HG03442 (cell line): ENCODE data around the gene YIPF1.

Source experiments
- ATAC-seq: cut with Tn5 transposase; IDR thresholded peaks from one replicate; pipeline ENCODE4 v1.9.1; 2021; ENCODE audit warnings: mild to moderate bottlenecking, moderate library complexity; ENCODE audit not compliant: unreplicated experiment

The YIPF1 gene

GRCh38 chr1:53889304-53890298, at the start of gene YIPF1:
Gene YIPF1, minus strand, starts transcription at chr1:53889797. Its CDS starts 860 bp downstream, at chr1:53888937.
- ATAC-seq, result peak; percentile 84

DNA sequence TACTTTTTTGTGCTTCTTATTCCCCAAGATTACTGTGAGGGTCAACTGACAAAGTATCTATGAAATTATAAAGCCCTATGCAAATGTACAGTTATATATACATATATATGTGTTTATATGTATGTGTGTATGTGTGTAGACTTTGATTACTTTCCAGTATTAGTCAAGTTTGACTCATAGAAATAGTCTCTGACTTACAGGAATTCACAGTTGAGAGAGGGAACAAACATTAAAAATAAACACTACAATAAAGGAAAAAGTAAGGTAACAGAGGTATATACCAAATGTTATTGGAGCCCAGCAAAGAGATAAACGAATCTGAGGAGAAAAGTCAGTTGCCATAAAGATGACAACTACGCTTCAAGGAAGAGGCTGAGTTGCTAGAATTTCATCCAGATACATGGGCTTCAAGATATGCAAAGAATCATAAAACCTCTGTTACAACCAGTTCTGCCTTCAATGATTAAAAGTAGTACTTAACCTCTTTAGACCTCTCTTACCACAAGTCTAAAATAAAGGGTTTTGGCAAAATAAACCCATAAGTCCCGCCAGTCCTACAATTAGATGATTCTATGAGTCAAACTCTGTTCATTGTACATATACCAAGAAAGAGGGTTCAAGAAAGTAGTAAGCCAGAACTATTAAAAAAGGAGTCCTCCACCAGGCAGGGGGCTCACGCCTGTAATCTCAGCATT, 48.7 kb upstream of the YIPF1 start:
- ATAC-seq, result no peak

- ATAC-seq, result no peak
Measured at GRCh38 chr1:53936430-53936829, 46.8 kb upstream of the YIPF1 start.

DNA sequence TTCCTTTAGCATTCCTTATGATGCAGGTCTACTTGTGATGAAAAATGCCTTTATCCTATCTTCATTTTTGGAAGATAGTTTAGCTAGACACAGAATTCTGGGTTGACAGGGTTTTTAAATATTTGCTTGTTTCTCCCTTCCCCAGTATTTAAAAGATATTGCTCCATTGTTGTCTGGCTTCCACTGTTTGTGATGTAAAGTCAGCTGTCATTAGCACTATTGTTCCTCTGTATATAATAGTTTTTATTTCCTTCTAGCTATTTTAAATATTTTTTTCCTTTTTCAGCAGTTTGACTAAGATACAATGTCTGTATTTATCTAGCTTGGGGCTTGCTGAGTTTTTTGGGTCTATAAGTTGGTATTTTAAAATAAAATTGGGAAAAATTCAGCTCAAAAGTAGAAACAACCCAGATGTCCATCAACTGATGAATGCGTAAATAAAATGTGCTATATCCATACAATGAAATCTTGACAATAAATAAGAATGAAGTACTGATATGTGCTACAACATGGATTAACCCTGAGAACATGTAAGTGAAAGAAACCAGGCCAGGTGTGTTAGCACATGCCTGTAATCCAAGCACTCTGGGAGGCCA, 44.7 kb upstream of the YIPF1 start:
- ATAC-seq, result no peak

DNA sequence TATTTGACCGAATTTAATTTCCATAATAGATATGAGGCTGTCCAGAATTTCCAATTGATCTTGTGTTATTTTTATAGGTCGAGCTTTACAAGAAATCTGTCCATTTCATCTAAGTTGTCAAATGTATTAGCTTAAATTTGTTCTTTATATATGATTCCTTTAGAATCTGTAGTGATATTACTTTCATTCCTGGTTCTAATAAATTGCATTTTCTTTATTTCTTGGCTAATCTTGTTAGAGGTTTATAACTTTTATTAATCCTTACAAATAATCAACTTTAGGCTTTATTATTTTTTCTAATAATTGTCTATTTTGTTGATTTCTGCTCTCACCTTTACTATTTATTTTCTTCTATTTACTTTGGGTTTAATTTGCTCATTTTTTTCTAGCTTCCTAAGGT, 41.9 kb upstream of the YIPF1 start:
- no peak for ATAC-seq

DNA sequence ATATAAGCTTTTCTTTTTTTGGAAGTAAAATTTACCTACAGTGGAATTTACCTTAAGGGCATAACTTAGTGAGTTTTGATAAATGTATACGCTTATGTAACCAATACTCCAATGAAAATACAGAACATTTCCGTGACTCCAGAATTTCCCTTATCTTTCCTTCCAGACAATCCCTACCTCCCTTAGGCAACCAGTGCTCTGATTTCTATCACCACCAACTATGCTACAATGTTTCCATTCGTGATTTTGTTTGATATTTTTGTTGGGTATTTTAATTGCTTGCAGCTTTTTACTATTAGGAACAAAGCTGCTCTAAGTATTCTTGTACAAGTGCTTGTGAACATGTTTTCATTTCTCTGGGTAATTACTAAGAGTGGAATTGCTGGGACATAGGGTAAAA, 41.3 kb upstream of the YIPF1 start:
- ATAC-seq, result no peak

- ATAC-seq, result no peak
Measured at GRCh38 chr1:53929246-53929960, 39.8 kb upstream of the YIPF1 start.

DNA sequence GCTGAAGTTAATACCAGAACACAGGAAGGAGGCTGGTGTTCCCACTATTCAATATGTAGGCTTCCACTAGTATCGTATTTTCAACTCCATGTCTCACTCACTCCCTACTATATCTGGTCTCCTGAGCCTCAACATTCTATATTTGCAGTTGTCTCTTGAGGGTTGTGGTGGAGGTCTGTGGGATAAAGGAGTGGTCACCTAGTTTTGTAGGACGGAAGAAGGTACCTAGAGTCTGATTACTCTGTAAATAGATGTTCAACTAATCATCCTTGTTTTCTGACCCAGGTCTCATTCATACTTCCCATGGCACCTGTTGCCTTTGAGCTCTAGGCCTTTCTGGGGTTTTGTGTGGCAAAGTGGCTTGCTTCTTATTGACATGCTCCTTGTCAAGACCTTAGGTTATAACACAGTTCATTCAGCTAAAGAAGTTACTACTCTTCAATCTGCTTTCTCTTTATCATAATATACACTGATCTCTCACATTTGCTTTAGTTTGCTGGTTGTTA, 37.8 kb upstream of the YIPF1 start:
- ATAC-seq, result no peak

- ATAC-seq, result no peak
Measured at GRCh38 chr1:53919675-53920066, 30.1 kb upstream of the YIPF1 start.

- ATAC-seq, result no peak
Measured at GRCh38 chr1:53918343-53918742, 28.7 kb upstream of the YIPF1 start.

DNA sequence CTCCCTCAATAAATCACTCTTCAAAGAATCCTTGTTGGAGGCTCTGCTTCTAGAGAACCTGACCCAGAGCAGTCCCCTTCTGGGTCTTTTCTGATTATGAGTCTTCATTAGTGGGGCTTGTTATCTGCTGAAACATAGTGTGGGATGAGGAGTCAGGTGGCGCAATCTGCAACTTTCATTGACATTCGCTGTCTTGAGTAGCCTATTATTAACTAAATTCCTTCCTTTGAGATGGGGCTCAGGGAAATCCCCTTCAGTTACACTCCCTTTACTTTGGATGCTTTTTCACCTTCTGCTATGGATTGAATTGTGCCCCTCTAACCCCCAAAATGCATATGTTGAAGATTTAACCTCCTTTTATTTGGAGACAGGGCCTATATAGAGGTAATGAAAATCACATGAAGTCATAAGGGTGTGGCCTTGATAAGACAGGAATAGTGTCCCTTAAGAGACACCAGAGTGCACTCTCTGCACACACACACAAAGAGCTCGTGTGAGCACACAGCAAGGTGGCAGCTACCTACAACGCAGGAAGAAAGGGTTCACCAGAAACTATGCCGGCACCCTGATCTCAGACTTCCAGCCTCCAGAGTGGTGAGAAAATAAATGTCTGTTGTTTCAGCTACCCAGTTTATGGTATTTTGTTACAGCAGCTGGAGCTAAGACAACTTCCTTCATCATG, 23.9 kb upstream of the YIPF1 start:
- no peak for ATAC-seq

DNA sequence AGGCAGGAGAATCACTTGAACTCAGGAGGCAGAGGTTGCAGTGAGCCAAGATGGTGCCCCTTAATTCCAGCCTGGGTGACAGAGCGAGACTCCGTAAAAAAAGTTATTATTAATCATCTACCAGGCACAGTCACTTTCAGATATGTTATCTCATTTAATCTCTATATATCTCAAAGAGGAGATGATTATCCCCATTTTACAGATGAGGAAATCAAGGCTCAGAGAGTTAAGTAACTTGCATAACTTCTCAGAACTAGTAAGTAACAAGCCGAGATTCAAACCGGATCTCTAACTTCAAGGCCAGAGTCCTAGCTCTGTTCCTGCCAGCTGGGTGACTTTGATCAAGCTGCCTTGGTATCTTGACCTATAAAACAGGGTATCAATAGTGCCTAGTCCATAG, 21.8 kb upstream of the YIPF1 start:
- ATAC-seq, result no peak

DNA sequence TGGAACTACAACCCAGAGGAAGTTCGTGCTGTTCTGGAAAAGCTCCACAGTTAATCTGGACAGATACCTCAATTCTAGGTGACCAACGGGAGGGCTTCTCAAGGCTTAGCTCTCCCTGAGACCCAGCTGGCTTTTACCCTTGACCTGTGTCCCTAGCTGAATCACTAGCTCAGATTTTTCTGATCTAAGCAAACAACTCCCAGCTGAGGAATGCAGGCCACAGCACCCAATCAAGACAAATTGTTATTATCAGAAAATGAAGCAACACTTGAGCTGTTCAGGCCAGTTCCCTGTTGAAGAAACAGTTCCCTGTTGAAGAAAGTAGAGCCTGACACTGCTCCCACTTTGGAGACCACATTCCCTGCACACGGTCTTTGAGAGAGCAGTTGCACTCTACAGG, 20.3 kb upstream of the YIPF1 start:
- ATAC-seq, result no peak

GRCh38 chr1:53906121-53906520, 16.5 kb upstream of the YIPF1 start:
- no peak for ATAC-seq

GRCh38 chr1:53905509-53905908, 15.9 kb upstream of the YIPF1 start:
- ATAC-seq, result no peak

DNA sequence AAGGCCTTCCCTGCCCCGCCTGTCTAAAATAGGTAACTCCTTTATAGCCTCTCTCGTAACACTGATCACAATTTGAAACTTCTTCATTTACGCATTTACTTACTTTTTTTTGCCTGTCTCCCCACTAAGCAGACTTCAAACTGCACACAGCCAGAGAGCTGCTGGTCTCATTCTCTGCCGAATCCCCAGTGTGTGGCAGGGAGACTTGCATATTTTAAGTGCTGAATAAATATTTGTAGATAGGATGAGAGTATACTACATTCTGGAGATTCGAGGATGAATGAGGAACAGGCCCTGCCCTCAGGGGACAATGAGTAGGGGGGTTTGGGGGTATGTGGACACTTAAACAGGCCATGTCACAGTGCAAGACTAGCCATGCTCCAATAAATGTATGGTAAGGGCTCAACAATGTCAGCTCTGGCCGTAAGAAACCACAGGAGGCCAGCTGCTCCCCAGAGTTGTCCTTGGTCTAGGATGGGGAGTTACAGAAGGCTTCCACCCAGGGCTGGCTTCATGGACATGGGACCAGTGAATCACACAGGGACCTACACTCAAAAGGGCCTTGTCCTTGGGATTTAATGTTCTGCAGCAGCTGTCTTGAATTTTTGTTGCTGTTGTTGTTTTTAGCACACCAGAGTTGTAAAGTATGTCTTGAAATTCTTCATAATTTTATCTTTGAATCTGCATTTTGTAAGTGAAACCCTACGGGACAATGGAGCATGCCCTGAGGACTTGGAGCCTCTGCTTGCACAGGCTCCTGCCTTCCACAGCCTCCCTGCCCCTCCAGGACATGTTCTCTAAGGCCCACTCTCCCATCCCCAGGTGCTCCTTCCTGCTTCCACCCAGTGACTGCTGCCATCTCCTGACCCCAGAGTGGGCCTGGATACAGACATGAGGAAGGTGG, 12.9 kb upstream of the YIPF1 start:
- no peak for ATAC-seq

DNA sequence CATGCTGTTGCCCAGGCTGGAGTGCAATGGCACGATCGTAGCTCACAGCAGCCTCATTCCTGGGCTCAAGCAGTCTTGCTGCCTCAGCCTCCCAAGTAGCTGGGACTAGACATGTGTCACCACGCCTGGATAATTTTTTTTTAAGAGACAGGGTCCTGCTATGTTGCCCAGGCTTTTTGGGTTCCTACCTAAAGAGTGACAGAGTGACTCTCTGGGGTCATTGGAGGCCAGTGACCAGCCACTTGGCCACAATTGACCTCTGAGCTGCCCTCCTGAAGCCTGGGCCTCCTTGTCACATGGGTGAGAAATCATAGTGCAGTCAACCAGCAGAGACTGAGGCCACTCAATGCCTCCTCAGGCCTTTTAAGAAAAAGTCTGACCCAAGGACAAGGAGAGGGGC, 10.1 kb upstream of the YIPF1 start:
- ATAC-seq, result no peak

DNA sequence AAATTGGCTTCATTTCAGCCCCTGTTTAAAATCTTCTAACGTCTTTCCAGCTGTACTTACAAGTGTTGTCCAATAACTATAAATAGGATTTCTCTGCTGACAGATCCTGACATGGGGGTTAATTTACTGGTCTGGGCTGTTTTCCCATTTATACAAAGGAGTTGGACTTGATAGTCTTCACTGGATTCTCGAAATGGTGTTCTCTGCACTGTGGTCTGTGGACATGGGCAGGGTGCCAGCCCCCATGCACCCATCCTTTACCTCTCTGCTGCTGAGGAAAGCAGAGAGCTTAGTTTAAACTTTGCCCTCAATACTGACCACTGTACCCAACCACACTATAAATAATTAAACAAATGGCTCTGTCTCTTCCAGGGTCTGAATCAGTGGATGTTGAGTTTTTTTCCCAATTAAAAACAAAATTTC, 9.6 kb upstream of the YIPF1 start:
- no peak for ATAC-seq

- ATAC-seq, result no peak
Measured at GRCh38 chr1:53896635-53897229, 7.1 kb upstream of the YIPF1 start.
